ENCODE measurements around the gene DLG2.

DNA sequence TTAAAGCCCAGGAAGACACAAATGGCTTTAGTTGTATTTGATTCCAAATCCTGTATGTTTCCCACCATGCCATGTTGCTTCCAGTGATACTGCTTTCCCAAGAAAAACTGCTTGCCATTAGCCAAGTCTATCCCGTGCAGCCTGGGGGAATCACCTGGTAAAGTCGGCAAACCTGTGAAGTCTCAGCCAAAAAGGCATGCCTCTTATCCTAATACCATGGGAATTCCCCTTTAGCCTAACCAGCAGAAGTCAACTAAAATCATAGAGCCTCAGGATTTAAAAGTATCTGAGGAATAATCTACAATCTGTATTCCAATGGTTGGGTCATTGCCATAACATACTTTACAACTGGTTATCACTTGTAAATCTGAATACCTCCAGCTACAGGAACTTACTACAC is 869.4 kb downstream of the DLG2 start:
- no peak for TF ChIP-seq POLR2A (IDR thresholded peaks at IDR 0.05; ENCODE audit: low read depth, low read length)
- no peak for TF ChIP-seq CTCF (IDR thresholded peaks at IDR 0.05; ENCODE audit: extremely low read depth in 1 of 2, insufficient read depth in 1 of 2, low read depth in 1 of 2, low read length in 2 of 2)
- no peak for TF ChIP-seq POLR2AphosphoS5 (IDR thresholded peaks at IDR 0.05; ENCODE audit: insufficient read depth, low read depth, low read length)
- no peak for TF ChIP-seq EZH2 (IDR thresholded peaks at IDR 0.05; ENCODE audit: borderline replicate concordance, low read depth, low read length, severe bottlenecking)
- TF ChIP-seq, protein P1, sequence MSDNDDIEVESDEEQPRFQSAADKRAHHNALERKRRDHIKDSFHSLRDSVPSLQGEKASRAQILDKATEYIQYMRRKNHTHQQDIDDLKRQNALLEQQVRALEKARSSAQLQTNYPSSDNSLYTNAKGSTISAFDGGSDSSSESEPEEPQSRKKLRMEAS (IDR thresholded peaks at IDR 0.05; ENCODE audit: insufficient read depth, insufficient read length) = no peak
- no peak for TF ChIP-seq JUN (IDR thresholded peaks at IDR 0.05; ENCODE audit: borderline replicate concordance, insufficient read depth, insufficient read length, low read depth)
- no peak for TF ChIP-seq MYC (IDR thresholded peaks at IDR 0.05; ENCODE audit: low read depth, low read length)
